ENCODE measurements around the gene CEBPE.

Gene CEBPE

GRCh38 chr14:23153851-23154796, 35.1 kb upstream of the CEBPE start:
- Histone ChIP-seq H3K4me1 (ENCODE audit: insufficient read depth, low read length) (peaks cover 2% of the 10 kb centered on the region), H3K9me3 (ENCODE audit: low read length) (no peaks in the 10 kb centered on the region), H3K4me3 (ENCODE audit: low read length) (no peak overlapping the region), H3K36me3 (ENCODE audit: insufficient read depth, low read length) (no peaks in the 10 kb centered on the region), H2AFZ (ENCODE audit: low read depth, low read length) (no peak overlapping the region), H3K27me3 (ENCODE audit: insufficient read depth, low read length) (no peaks in the 10 kb centered on the region)

GRCh38 chr14:23151342-23151741, 32.3 kb upstream of the CEBPE start:
- H2AFZ ChIP-seq (ENCODE audit: low read depth, low read length) = no peak overlapping the region
- H3K4me1 ChIP-seq (ENCODE audit: insufficient read depth, low read length) = peaks cover 2% of the 10 kb centered on the region
- H3K9me3 ChIP-seq (ENCODE audit: low read length) = no peaks in the 10 kb centered on the region
- no peaks in the 10 kb centered on the region for H3K36me3 ChIP-seq (ENCODE audit: insufficient read depth, low read length)
- no peaks in the 10 kb centered on the region for H3K27me3 ChIP-seq (ENCODE audit: insufficient read depth, low read length)
- no peak overlapping the region for H3K4me3 ChIP-seq (ENCODE audit: low read length)

- H3K4me1 ChIP-seq (ENCODE audit: insufficient read depth, low read length) = peaks cover 2% of the 10 kb centered on the region
- H3K4me3 ChIP-seq (ENCODE audit: low read length) = no peak overlapping the region
- no peaks in the 10 kb centered on the region for H3K36me3 ChIP-seq (ENCODE audit: insufficient read depth, low read length)
- H2AFZ ChIP-seq (ENCODE audit: low read depth, low read length) = no peak overlapping the region
- no peaks in the 10 kb centered on the region for H3K27me3 ChIP-seq (ENCODE audit: insufficient read depth, low read length)
- H3K9me3 ChIP-seq (ENCODE audit: low read length) = no peaks in the 10 kb centered on the region
Observed at GRCh38 chr14:23149745-23150144, 30.7 kb upstream of the CEBPE start.

DNA sequence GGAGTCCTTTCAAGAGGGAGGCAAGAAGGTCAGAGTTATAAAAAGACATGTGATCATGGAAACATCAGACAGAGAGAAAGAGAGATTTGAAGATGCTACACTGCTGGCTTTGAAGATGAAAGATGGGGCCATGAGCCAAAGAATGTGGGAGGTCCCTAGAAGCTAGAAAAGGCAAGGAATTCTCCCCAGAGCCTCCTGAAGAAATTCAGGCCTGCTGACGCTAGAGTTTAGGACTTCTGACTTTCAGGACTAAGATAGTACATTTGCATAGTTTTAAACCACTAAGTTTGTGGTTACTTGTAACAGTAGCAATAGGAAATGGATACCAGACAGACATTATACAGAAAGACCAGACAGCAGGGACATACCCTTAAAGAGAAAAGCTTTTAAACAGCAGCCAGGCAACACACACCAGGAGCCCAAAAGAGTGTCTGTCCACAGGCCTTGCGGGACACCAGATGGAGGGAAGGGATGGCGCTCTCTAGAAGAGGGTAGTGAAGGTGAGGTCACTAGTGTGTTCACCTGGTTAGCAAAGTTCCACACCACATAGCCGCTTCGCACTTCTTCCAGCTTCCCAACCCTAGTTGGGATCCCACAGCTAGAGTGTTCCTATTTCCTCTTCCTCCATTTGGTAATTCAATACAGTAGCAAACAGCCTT, 29.7 kb upstream of the CEBPE start:
- H2AFZ ChIP-seq (ENCODE audit: low read depth, low read length) = no peak overlapping the region
- no peaks in the 10 kb centered on the region for H3K9me3 ChIP-seq (ENCODE audit: low read length)
- no peak overlapping the region for H3K4me3 ChIP-seq (ENCODE audit: low read length)
- H3K4me1 ChIP-seq (ENCODE audit: insufficient read depth, low read length) = no peaks in the 10 kb centered on the region
- H3K27me3 ChIP-seq (ENCODE audit: insufficient read depth, low read length) = no peaks in the 10 kb centered on the region
- no peaks in the 10 kb centered on the region for H3K36me3 ChIP-seq (ENCODE audit: insufficient read depth, low read length)

DNA sequence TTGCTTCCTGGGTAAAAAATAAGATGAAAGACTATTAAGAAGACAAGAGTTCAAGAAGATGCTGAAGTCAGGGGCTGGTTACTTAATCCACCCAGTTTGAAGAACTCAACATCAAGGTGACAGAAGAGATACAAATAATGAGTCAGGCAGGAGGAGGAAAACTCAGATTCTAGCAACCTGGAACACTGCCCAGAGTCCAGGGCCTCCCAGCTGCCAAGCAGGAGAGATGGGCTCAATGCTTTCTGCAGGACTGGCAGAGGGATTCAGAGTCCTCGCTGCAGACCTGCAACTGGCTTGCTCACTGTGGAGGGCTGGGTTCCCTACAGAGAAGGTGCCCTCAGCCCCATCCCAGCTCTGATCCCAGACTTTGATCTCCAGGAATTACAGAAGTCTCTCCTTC, 28.6 kb upstream of the CEBPE start:
- H3K4me3 ChIP-seq (ENCODE audit: low read length) = no peak overlapping the region
- no peaks in the 10 kb centered on the region for H3K27me3 ChIP-seq (ENCODE audit: insufficient read depth, low read length)
- H2AFZ ChIP-seq (ENCODE audit: low read depth, low read length) = no peak overlapping the region
- H3K4me1 ChIP-seq (ENCODE audit: insufficient read depth, low read length) = no peaks in the 10 kb centered on the region
- H3K36me3 ChIP-seq (ENCODE audit: insufficient read depth, low read length) = no peaks in the 10 kb centered on the region
- no peaks in the 10 kb centered on the region for H3K9me3 ChIP-seq (ENCODE audit: low read length)

GRCh38 chr14:23146980-23147379, 27.9 kb upstream of the CEBPE start:
- no peaks in the 10 kb centered on the region for H3K9me3 ChIP-seq (ENCODE audit: low read length)
- no peak overlapping the region for H3K4me3 ChIP-seq (ENCODE audit: low read length)
- no peak overlapping the region for H2AFZ ChIP-seq (ENCODE audit: low read depth, low read length)
- H3K36me3 ChIP-seq (ENCODE audit: insufficient read depth, low read length) = no peaks in the 10 kb centered on the region
- H3K27me3 ChIP-seq (ENCODE audit: insufficient read depth, low read length) = no peaks in the 10 kb centered on the region
- no peaks in the 10 kb centered on the region for H3K4me1 ChIP-seq (ENCODE audit: insufficient read depth, low read length)

DNA sequence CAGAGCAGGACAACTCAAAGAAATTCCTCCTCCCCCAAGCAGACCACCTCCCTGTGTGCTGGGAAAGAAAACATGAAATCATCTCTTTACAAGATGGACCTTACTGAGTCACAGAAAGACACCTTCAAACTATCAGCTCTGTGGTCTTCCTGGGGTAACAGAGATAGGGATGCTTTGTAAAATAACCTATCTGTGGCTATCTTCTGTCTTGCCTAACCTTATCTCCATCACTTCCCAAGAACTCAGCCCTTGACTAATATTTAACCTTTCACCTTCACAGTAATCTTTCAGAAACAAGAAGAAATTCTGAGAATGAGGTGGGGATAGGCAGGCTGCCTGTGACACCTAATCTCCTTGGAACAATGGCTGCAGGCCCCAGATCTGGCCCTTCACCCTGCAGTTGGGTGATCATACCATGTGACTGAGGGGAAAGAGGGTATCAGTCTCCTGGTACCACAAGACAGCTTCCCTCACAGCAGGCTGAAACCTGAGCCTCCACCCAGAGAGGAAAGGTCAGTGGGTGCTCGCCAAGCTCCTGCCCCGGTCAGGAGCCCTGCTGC, 27.4 kb upstream of the CEBPE start:
- no peaks in the 10 kb centered on the region for H3K4me1 ChIP-seq (ENCODE audit: insufficient read depth, low read length)
- no peaks in the 10 kb centered on the region for H3K36me3 ChIP-seq (ENCODE audit: insufficient read depth, low read length)
- H3K27me3 ChIP-seq (ENCODE audit: insufficient read depth, low read length) = no peaks in the 10 kb centered on the region
- H3K9me3 ChIP-seq (ENCODE audit: low read length) = no peaks in the 10 kb centered on the region
- no peak overlapping the region for H2AFZ ChIP-seq (ENCODE audit: low read depth, low read length)
- H3K4me3 ChIP-seq (ENCODE audit: low read length) = no peak overlapping the region

- no peaks in the 10 kb centered on the region for H3K27me3 ChIP-seq (ENCODE audit: insufficient read depth, low read length)
- no peaks in the 10 kb centered on the region for H3K36me3 ChIP-seq (ENCODE audit: insufficient read depth, low read length)
- H2AFZ ChIP-seq (ENCODE audit: low read depth, low read length) = no peak overlapping the region
- H3K9me3 ChIP-seq (ENCODE audit: low read length) = no peaks in the 10 kb centered on the region
- H3K4me1 ChIP-seq (ENCODE audit: insufficient read depth, low read length) = no peaks in the 10 kb centered on the region
- H3K4me3 ChIP-seq (ENCODE audit: low read length) = no peak overlapping the region
Observed at GRCh38 chr14:23145794-23146350, 26.8 kb upstream of the CEBPE start.

DNA sequence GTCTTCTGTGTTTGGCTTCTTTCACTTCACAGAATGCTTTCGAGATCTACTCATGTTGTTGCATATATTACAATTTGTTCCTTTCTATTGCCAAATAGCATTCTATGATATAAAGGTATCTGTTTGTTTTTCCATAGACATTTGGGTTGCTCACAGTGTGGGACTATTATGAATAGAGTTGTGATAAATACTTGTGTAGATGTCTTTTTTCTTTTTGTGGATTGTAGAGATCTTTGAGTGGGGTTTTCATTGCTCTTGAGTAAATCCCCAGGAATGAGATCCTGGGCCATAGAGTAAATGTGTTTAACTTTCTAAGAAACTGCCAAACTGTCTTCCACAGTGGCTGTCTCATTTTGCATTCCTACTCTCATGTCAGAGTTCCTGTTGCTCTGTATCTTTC, 24.9 kb upstream of the CEBPE start:
- Histone ChIP-seq H3K9me3 (ENCODE audit: low read length) (no peaks in the 10 kb centered on the region), H3K36me3 (ENCODE audit: insufficient read depth, low read length) (no peaks in the 10 kb centered on the region), H2AFZ (ENCODE audit: low read depth, low read length) (no peak overlapping the region), H3K27me3 (ENCODE audit: insufficient read depth, low read length) (no peaks in the 10 kb centered on the region), H3K4me1 (ENCODE audit: insufficient read depth, low read length) (no peaks in the 10 kb centered on the region), H3K4me3 (ENCODE audit: low read length) (no peak overlapping the region)

- H3K9me3 ChIP-seq (ENCODE audit: low read length) = no peaks in the 10 kb centered on the region
- H2AFZ ChIP-seq (ENCODE audit: low read depth, low read length) = no peak overlapping the region
- no peak overlapping the region for H3K4me3 ChIP-seq (ENCODE audit: low read length)
- no peaks in the 10 kb centered on the region for H3K36me3 ChIP-seq (ENCODE audit: insufficient read depth, low read length)
- H3K4me1 ChIP-seq (ENCODE audit: insufficient read depth, low read length) = no peaks in the 10 kb centered on the region
- H3K27me3 ChIP-seq (ENCODE audit: insufficient read depth, low read length) = no peaks in the 10 kb centered on the region
Observed at GRCh38 chr14:23142826-23143225, 23.8 kb upstream of the CEBPE start.

DNA sequence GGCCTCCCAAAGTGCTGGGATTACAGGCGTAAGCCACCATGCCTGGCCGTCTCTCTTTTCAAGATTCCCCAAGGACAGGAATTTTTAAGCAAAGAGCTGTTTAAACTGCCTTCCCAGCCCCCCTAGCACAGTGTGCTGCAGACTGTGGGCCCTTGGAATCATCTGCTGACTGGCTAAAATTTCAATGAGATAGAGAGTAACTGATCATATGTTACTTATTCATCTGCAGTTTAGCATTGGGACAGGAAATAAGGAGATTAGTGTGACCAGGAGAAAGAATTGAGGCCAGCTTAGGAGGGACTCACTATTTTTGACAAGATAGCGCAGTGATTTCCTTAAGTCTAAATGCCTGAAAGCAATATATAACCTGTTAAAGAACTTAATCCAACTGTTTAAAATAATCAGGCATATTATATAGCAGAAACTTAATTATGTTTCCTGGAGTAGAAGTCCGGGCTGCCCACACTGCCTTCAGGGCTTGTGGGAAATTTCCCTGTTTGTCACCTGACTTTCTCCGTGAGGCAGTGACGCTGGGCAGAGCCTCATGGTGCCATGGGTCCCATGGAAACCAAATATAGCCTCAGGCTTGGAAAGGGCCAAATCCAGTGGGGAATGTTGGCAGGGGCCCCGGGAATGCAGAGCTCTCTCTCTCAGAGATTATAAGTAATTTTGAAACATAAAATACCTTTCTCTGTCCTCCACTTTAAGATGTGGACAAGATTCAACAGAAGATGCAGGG, 22.8 kb upstream of the CEBPE start:
- H2AFZ ChIP-seq (ENCODE audit: low read depth, low read length) = no peak overlapping the region
- H3K4me1 ChIP-seq (ENCODE audit: insufficient read depth, low read length) = no peaks in the 10 kb centered on the region
- H3K27me3 ChIP-seq (ENCODE audit: insufficient read depth, low read length) = no peaks in the 10 kb centered on the region
- no peak overlapping the region for H3K4me3 ChIP-seq (ENCODE audit: low read length)
- no peaks in the 10 kb centered on the region for H3K36me3 ChIP-seq (ENCODE audit: insufficient read depth, low read length)
- no peaks in the 10 kb centered on the region for H3K9me3 ChIP-seq (ENCODE audit: low read length)

- H3K4me1 ChIP-seq (ENCODE audit: insufficient read depth, low read length) = no peaks in the 10 kb centered on the region
- H3K4me3 ChIP-seq (ENCODE audit: low read length) = no peak overlapping the region
Observed at GRCh38 chr14:23140371-23140770, 21.3 kb upstream of the CEBPE start.

More at GRCh38 chr14:23140371-23140770, 21.3 kb upstream of the CEBPE start:
- no peak overlapping the region for H2AFZ ChIP-seq (ENCODE audit: low read depth, low read length)
- no peaks in the 10 kb centered on the region for H3K9me3 ChIP-seq (ENCODE audit: low read length)
- no peaks in the 10 kb centered on the region for H3K36me3 ChIP-seq (ENCODE audit: insufficient read depth, low read length)
- H3K27me3 ChIP-seq (ENCODE audit: insufficient read depth, low read length) = no peaks in the 10 kb centered on the region

All from neuron (in vitro differentiated cells).